LNCaP clone FGC (cell line): ENCODE data around the gene SRPRB.

Source experiments
- DNase-seq: peaks from one replicate; pipeline ENCODE4 v3.0.0-alpha.2; 2011; ENCODE audit warnings: low read depth
- H3K4me3 ChIP-seq: 2 replicates; pipeline ENCODE4 v1.5.1; 2011; ENCODE audit warnings: mild to moderate bottlenecking, low read depth, low read length, control low read depth
- TF ChIP-seq, protein P1 (sequence below): IDR thresholded peaks from 2 replicates; pipeline ENCODE4 v1.5.1; 2012; ENCODE audit warnings: mild to moderate bottlenecking; ENCODE audit not compliant: control insufficient read depth, insufficient read depth; ENCODE audit errors: extremely low read depth

The SRPRB gene

DNA sequence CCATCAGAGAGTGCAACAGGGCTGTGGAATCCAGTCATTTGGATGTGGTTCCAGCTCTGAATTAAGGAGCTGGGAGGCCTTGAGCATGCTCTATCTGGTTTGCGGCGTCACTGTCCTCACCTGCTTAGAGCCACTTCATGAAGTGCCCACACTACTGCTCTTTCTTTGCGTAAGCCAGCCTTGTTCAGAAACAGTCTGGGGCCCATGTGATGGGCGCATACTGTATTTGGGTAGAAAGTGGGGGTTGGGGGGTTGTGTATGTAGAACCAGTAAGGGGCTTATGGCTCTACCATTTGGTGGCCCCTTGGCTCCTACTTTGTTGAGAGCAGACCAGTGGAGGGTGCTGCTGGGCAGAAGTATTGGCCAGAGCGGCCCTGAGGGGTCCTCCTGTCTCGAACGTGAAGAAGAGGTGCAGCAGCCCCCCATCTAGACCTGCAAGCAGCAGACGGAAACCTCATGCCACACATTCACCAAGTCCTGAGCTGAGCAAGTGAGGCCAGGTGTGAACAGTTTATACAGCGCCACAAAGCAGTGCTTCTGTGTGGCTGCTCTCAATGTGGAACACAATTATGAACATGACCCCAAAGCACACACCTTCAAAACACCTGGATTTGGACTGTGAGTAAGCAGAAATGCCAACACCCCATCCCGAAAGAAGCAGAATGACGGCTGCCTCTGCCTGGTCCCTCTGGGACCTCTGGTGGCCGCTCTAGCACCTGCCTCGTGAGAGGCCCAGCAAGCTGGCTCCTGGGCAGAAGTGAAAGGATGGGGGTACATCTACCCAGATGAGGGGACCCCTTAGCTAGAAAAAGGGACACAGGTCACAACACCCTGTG, 26.6 kb downstream of the SRPRB start:
- TF ChIP-seq, protein P1, sequence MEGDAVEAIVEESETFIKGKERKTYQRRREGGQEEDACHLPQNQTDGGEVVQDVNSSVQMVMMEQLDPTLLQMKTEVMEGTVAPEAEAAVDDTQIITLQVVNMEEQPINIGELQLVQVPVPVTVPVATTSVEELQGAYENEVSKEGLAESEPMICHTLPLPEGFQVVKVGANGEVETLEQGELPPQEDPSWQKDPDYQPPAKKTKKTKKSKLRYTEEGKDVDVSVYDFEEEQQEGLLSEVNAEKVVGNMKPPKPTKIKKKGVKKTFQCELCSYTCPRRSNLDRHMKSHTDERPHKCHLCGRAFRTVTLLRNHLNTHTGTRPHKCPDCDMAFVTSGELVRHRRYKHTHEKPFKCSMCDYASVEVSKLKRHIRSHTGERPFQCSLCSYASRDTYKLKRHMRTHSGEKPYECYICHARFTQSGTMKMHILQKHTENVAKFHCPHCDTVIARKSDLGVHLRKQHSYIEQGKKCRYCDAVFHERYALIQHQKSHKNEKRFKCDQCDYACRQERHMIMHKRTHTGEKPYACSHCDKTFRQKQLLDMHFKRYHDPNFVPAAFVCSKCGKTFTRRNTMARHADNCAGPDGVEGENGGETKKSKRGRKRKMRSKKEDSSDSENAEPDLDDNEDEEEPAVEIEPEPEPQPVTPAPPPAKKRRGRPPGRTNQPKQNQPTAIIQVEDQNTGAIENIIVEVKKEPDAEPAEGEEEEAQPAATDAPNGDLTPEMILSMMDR, result no peak
- no peak for DNase-seq
- H3K4me3 ChIP-seq, result no peak overlapping the region

DNA sequence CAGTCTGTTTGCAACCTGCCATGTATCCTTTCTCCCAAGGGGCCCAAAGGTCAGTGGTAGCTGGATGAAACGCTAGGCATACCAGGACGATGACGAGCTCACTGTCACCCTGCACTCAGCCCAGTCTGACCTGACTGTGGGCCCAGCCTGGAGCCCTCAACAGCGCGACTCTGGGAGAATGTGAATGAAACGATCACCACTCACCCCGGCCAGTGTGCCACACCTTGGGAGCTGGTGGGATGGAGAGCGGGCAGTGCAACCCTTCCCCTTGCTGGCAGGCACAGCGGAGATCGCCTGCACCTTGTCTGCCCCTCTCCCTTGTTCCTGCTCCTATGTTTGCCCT, 27.2 kb downstream of the SRPRB start:
- DNase-seq, result no peak
- TF ChIP-seq, protein P1, result no peak
- no peak overlapping the region for H3K4me3 ChIP-seq

DNA sequence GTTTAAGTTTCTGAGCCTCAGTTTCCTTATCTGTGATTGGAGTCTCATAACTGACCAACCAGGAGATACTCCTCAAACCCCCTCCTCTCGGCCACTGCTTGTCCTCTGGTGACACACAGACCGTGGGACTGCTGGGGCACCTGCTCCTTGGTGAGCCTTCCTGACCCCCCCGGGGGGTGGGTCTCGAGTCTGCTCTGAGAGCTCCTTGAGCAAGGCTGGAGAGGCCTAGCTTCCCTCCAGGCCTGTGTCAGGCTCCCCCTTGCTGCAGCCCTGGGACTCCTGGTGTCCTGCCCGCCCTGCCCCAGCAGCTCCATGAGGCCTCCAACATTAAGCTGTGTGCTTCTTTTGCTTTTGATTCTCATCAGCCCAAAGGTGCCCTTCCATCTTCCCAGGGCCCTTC, 27.7 kb downstream of the SRPRB start:
- TF ChIP-seq, protein P1, result no peak
- DNase-seq, result no peak
- no peak overlapping the region for H3K4me3 ChIP-seq

DNA sequence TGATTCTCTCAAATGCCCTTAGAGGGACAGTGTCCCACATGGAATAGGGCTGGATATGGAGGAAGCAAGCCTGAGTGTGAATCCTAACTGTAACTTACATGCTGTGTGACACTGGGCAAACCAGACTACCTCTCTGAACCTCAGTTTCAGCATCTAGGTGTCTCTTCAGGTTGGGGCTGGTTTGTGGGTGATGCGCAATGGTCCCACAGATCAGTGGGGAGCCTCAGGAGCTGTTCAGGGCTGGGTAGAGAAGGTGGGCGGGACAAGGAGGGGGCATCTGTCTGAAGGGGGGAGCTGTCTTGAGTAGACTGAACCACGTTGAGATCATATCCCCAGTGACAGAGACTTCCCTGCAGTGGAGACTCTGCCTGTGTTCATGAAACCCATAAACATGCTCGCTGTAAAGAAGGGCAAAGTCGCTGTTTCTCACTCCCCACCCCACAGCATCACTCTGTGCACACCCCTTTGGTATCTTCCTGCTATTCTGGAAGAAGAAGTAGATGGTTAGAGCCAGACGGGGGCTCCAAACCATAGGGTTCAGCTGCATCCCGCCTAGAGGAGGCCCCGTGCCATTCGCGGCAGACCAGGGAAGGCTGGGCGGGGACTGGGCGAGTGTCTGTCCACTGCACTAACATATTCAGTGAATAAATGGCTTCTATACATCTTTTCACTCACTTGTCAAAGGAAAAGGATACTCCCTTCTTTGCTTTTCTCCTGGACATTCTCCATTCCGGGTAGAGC, 28.4 kb downstream of the SRPRB start:
- no peak for DNase-seq
- TF ChIP-seq, protein P1, result no peak
- H3K4me3 ChIP-seq, result no peak overlapping the region

DNA sequence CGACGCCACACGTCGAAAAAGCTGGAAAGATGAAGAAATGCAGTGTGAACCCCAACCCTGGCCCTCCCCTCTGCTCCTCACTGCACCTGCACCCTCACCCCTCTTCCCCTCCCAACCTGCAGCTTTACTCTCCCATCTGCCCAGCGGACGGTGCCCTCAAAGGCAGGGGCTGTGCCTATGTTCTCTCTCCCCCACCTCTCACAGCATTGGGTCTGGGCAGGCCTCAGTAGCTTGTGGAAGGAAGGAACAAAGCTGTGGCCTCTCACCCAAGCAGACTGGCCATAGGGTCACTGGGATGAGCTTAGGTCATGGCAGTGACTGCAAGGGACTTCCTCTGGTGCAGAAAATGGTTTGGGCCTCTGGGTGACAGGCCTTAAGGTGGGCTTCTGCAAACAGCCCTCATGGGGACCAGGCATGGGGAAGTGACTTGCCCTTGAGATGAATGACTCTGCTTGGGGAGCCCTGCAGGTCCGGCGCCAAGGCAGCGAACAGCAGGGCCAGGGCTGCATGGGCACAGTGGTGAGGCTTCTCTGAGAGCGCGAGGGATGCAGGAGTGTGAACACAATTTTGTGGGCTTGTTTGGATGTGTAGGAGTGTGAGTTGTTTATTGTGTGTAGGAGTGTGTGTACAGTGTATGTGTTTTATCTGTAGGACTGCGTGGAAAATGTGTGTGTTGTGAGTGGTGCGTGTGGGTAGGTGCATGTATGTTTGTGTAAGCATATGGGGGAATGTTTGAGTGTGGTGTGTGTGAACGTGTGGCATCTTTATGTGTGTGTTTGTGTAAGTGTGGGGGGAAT, 29.2 kb downstream of the SRPRB start:
- TF ChIP-seq, protein P1, result no peak

DNA sequence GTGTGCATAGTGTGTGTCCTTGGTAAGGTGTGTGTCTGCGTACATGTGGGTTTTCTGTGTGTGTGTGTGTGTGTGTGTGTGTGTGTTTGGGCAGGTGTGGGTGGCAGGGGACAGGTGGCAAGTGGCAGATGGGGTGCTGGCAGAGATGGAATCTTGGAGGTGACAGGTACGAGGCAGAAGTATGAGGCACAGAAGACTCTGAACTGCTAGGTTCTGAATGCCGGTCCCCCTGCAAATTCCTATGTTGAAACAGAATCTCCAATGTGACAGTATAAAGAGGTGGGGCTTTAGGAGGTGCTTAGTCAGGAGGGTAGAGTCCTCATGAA, 29.8 kb downstream of the SRPRB start:
- DNase-seq, result no peak
- H3K4me3 ChIP-seq, result no peak overlapping the region
- TF ChIP-seq, protein P1, result no peak

More for the DNA sequence above, 29.2 kb downstream of the SRPRB start:
- no peak overlapping the region for H3K4me3 ChIP-seq
- no peak for DNase-seq
